Memory B cell (primary cell): ENCODE data around the gene MAMDC4.
A peak's percentile ranks its signal among the peaks of the same experiment; 100 is the strongest.
"Not testable (repeated sequence)": the region's sequence is repeated elsewhere in the genome, so short reads cannot be mapped to it uniquely, and the experiment has no call there.

Experiments
- ATAC-seq: fragments of 150-1000 bp; cut with Tn5 transposase; 2 replicates; pipeline ENCODE4 v1.10.0; 2021; ENCODE audit warnings: low read depth, mild to moderate bottlenecking, moderate library complexity
- DNase-seq, 2 donors: peaks; one replicate each; pipeline ENCODE4 v3.0.0; 2022; ENCODE audit warnings: low spot score in 2 of 2
- H3K27ac Mint-ChIP-seq: one replicate; pipeline ENCODE4 v1.8.0; 2022; ENCODE audit warnings: mild to moderate bottlenecking, moderate library complexity, mixed read lengths
- H3K27me3 Mint-ChIP-seq: one replicate; pipeline ENCODE4 v1.8.0; 2022; ENCODE audit warnings: mixed read lengths
- H3K36me3 Mint-ChIP-seq: one replicate; pipeline ENCODE4 v1.8.0; 2022; ENCODE audit warnings: mild to moderate bottlenecking, mixed read lengths
- H3K4me1 Mint-ChIP-seq: one replicate; pipeline ENCODE4 v1.8.0; 2022; ENCODE audit warnings: mixed read lengths
- H3K4me3 Mint-ChIP-seq: one replicate; pipeline ENCODE4 v1.8.0; 2022; ENCODE audit warnings: mild to moderate bottlenecking, moderate library complexity, mixed read lengths
- H3K9me3 Mint-ChIP-seq: one replicate; pipeline ENCODE4 v1.8.0; 2022; ENCODE audit warnings: mixed read lengths

The MAMDC4 gene

GRCh38 chr9:136866898-136867421, 14.8 kb downstream of the MAMDC4 start:
- peaks cover 12% of the 10 kb centered on the region for H3K4me1 Mint-ChIP-seq
- DNase-seq, H3K27ac Mint-ChIP-seq, H3K27me3 Mint-ChIP-seq, H3K9me3 Mint-ChIP-seq, ATAC-seq, H3K36me3 Mint-ChIP-seq: not testable (repeated sequence)
- H3K4me3 Mint-ChIP-seq, result peak overlapping the region; percentile 77

GRCh38 chr9:136867480-136867879, 15.3 kb downstream of the MAMDC4 start:
- DNase-seq (no peak), ATAC-seq (no peak)
- H3K9me3 Mint-ChIP-seq, result no peaks in the 10 kb centered on the region
- H3K36me3 Mint-ChIP-seq, result peaks cover 5% of the 10 kb centered on the region
- peak overlapping the region; percentile 21 for H3K4me3 Mint-ChIP-seq
- no peak overlapping the region for H3K27ac Mint-ChIP-seq
- H3K27me3 Mint-ChIP-seq, result no peaks in the 10 kb centered on the region
- peaks cover 10% of the 10 kb centered on the region for H3K4me1 Mint-ChIP-seq

DNA sequence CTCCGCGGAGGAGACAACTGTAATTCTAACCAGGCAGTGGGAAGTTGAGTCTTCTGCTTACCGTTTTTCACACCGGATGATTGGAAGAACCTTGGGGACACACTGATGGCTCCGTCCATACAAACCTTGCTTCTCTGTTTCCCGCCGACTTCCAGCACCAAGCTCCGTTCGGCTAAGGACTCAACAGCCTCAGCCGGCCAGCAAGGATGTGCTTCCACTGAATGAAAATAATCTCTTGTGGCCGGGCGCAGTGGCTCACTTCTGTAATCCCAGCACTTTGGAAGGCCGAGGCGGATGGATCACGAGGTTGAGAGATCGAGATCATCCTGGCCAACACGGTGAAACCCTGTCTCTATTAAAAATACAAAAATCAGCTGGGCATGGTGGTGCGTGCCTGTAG, 15.8 kb downstream of the MAMDC4 start:
- no peak for ATAC-seq
- H3K9me3 Mint-ChIP-seq, result no peaks in the 10 kb centered on the region
- H3K27me3 Mint-ChIP-seq, result no peaks in the 10 kb centered on the region
- H3K27ac Mint-ChIP-seq, result no peak overlapping the region
- no peak overlapping the region for H3K4me3 Mint-ChIP-seq
- peaks cover 10% of the 10 kb centered on the region for H3K4me1 Mint-ChIP-seq
- no peak for DNase-seq
- peaks cover 5% of the 10 kb centered on the region for H3K36me3 Mint-ChIP-seq

GRCh38 chr9:136868644-136869043, 16.5 kb downstream of the MAMDC4 start:
- Mint-ChIP-seq H3K4me3 (peak overlapping the region; percentile 46), H3K4me1 (peaks cover 10% of the 10 kb centered on the region), H3K27me3 (no peaks in the 10 kb centered on the region), H3K36me3 (peaks cover 2% of the 10 kb centered on the region), H3K9me3 (no peaks in the 10 kb centered on the region), H3K27ac (no peak overlapping the region)
- DNase-seq (no peak), ATAC-seq (no peak)

DNA sequence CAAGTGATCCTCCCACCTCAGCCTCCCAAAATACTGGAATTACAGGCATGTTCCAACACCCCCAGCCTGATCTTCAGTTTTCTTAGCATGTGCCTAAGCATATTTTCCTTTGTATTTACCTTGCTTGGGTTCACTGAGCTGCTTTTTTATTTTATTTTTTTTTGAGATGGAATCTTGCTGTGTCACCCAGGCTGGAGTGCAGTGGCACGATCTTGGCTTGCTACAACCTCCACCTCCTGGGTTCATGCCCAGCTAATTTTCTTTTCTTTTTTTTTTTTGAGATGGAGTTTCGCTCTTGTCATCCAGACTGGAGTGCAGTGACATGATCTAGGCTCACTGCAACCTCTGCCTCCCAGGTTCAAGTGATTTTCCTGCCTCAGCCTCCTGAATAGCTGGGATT, 17.5 kb downstream of the MAMDC4 start:
- H3K9me3 Mint-ChIP-seq, H3K27ac Mint-ChIP-seq, H3K4me1 Mint-ChIP-seq, H3K36me3 Mint-ChIP-seq, DNase-seq, H3K4me3 Mint-ChIP-seq, H3K27me3 Mint-ChIP-seq, ATAC-seq: not testable (repeated sequence)

DNA sequence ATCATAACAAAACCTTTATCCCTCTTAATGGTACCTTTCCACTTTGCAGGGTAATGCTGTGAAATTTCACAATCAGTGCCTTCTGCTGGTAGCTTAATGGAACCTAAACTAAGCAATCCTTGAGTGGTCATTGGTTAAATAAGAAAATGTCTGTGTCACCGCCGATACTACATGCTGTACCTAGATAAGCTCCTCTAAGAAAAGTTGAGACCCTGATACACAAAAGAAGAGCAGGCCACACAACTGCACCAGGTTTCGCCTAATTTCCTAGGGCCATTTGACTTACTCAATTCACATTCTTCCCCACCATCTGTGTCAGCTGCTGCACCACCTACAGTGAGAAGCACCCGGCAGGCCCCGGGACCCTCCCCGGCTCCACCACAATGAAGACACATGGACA, 23.0 kb downstream of the MAMDC4 start:
- Mint-ChIP-seq H3K36me3 (no peaks in the 10 kb centered on the region), H3K27ac (no peak overlapping the region), H3K9me3 (no peaks in the 10 kb centered on the region), H3K27me3 (no peaks in the 10 kb centered on the region), H3K4me1 (no peaks in the 10 kb centered on the region), H3K4me3 (no peak overlapping the region)
- DNase-seq (no peak), ATAC-seq (no peak)

- ATAC-seq, result no peak
Observed at GRCh38 chr9:136876476-136876875, 24.3 kb downstream of the MAMDC4 start.

DNA sequence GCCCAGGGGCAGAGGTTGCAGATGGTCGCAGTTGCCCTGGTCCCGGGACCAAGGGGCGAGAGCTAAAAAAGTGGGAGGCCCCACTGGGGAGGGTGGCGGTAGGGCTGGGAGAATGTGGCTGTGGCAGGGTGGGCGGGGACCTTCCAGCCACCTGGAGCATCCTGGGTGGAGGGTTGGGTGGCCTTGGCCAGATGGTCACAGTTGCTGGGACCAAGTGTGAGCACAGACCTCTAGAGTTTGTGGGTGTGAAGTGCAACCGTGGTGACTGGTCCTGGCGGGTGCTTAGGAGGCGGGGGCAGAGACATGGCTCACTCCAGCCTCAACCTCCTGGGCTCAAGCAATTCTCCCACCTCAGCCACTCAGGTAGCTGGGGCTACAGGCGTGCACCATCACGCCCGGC, 28.5 kb downstream of the MAMDC4 start:
- H3K27ac Mint-ChIP-seq, result no peak overlapping the region
- H3K4me1 Mint-ChIP-seq, result peaks cover 12% of the 10 kb centered on the region
- H3K4me3 Mint-ChIP-seq, result no peak overlapping the region

More at GRCh38 chr9:136876476-136876875, 24.3 kb downstream of the MAMDC4 start:
- no peak for DNase-seq
- Mint-ChIP-seq H3K9me3 (no peaks in the 10 kb centered on the region), H3K36me3 (no peaks in the 10 kb centered on the region), H3K4me3 (no peak overlapping the region), H3K4me1 (peaks cover 3% of the 10 kb centered on the region), H3K27ac (no peak overlapping the region), H3K27me3 (no peaks in the 10 kb centered on the region)

GRCh38 chr9:136881691-136882108, 29.6 kb downstream of the MAMDC4 start:
- ATAC-seq (no peak), DNase-seq (no peak)
- Mint-ChIP-seq H3K27me3 (no peaks in the 10 kb centered on the region), H3K36me3 (no peaks in the 10 kb centered on the region), H3K4me1 (peaks cover 12% of the 10 kb centered on the region), H3K9me3 (no peaks in the 10 kb centered on the region), H3K4me3 (peak overlapping the region; percentile 86), H3K27ac (peak overlapping the region; percentile 90)

More for the DNA sequence above, 28.5 kb downstream of the MAMDC4 start:
- Mint-ChIP-seq H3K36me3 (no peaks in the 10 kb centered on the region), H3K27me3 (no peaks in the 10 kb centered on the region), H3K9me3 (no peaks in the 10 kb centered on the region)
- no peak for ATAC-seq
- no peak for DNase-seq

DNA sequence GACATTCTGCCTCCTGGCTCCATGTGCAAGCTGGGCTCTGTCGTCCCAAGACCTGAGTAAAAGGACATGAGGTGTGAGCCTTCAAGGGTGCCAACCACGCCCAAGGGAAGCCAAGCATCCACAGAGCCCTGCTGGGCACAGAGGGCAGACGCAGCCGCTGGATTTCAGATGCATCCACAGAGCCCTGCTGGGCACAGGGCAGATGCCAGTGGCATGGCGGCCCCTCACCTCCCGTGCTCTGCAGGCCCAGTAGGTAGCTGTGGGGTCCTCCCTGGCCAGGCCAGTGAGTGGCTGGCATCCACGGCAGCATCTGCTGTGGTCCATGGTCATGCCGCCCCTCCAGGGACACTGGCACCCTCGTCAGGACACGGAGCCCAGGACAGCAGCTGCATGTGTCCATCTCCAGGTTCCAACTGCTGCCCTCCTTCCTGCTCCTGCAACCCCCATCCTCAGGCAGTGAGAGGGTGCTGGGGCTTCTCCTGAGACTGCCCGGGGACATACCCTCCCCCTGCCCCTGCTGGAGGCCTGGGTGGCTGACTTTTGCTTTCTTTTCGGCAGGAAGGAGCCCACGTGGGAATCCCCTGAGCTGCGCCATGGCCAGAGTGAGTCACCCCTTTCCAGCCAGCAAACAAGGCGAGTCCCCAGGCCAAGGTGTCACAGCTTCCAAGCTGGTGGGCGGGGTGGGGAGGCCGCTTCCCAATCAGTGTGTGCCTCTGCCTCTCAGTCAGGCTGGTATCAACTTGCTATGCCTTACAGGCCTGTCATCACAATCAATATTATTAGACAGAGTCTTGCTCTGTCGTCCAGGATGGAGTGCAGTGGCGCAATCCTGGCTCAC, 30.2 kb downstream of the MAMDC4 start:
- Mint-ChIP-seq H3K9me3 (no peaks in the 10 kb centered on the region), H3K4me1 (peaks cover 17% of the 10 kb centered on the region), H3K27me3 (no peaks in the 10 kb centered on the region), H3K4me3 (peak overlapping the region; percentile 86), H3K36me3 (no peaks in the 10 kb centered on the region), H3K27ac (peak overlapping the region; percentile 90)
- DNase-seq (peak; percentile 61 to 64), ATAC-seq (peak; percentile 46)

DNA sequence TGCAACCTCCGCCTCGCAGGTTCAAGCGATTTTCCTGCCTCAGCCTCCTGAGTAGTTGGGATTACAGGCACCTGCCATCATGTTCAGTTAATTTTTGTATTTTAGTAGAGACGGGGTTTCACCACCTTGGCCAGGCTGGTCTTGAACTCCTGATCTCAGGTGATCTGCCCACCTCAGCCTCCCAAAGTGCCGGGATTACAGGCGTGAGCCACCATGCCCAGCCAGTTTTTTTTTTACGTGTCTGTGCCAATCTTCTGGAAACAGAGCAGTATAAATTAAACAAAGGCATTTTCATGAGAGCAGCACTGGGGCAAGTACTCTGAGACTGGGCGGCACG, 30.8 kb downstream of the MAMDC4 start:
- not testable (repeated sequence) for H3K27me3 Mint-ChIP-seq, H3K36me3 Mint-ChIP-seq, H3K9me3 Mint-ChIP-seq, DNase-seq, ATAC-seq
- Mint-ChIP-seq H3K4me1 (peaks cover 18% of the 10 kb centered on the region), H3K27ac (peak overlapping the region; percentile 90), H3K4me3 (peak overlapping the region; percentile 86)

DNA sequence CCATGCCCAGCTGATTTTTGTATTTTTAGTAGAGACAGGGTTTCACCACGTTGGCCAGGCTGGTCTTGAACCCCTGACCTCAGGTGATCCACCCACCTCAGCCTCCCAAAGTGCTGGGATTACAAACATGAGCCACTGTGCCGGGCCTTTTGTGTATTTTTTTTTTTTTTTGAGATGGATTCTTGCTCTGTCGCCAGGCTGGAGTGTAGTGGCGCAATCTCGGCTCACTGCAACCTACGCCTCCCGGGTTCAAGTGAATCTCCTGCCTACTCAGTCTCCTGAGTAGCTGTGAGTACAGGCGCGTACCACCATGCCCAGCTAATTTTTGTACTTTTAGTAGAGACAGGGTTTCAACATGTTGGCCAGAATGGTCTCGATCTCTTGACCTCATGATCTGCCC, 31.5 kb downstream of the MAMDC4 start:
- not testable (repeated sequence) for H3K27me3 Mint-ChIP-seq, H3K27ac Mint-ChIP-seq, H3K4me3 Mint-ChIP-seq, ATAC-seq, DNase-seq, H3K9me3 Mint-ChIP-seq, H3K36me3 Mint-ChIP-seq
- peaks cover 21% of the 10 kb centered on the region for H3K4me1 Mint-ChIP-seq

GRCh38 chr9:136885950-136886578, 33.9 kb downstream of the MAMDC4 start, which contains the start of gene TRAF2:
Gene TRAF2 (plus strand): TSS chr9:136886516. CDS start chr9:136898741, 12,225 bp downstream.
- Mint-ChIP-seq H3K4me1 (peaks cover 18% of the 10 kb centered on the region), H3K9me3 (no peaks in the 10 kb centered on the region)

More at GRCh38 chr9:136885950-136886578, 33.9 kb downstream of the MAMDC4 start, which contains the start of gene TRAF2:
- no peaks in the 10 kb centered on the region for H3K36me3 Mint-ChIP-seq
- DNase-seq (peak; percentile 94 to 95), ATAC-seq (peak; percentile 89)
- H3K4me3 Mint-ChIP-seq, result peak within 1 kb of the TSS; percentile 87
- H3K27ac Mint-ChIP-seq, result peak within 1 kb of the TSS; percentile 91
- no peaks in the 10 kb centered on the region for H3K27me3 Mint-ChIP-seq
